Calu3 (cell line): ENCODE measurements around the gene IFNG. TPM values are rescaled to one million over a fixed set of nuclear protein-coding genes. Genes with fewer than 3 reads are reported as not detected.
"Not testable (repeated sequence)": the region's sequence is repeated elsewhere in the genome, so short reads cannot be mapped to it uniquely, and the experiment has no call there.

ENCODE experiments used
- Bru-seq: library from RNA; stranded (reverse); fragments of 400-500 nt; gene quantifications from one replicate; lab custom pipeline; 2021; lab: Mats Ljungman, UMichigan
- BruChase-seq, 2 experiments: library from RNA; stranded (reverse); fragments of 400-500 nt; gene quantifications; one replicate each; lab custom pipeline; 2021; lab: Mats Ljungman, UMichigan
- BruUV-seq: library from RNA; stranded (reverse); fragments of 400-500 nt; replicated peaks from 2 replicates; lab custom pipeline; 2021; lab: Mats Ljungman, UMichigan
- CTCF ChIA-PET: fragments of 300-600 bp; sonication (Branson Sonifier 250); formaldehyde crosslinking; loops from one replicate; lab custom pipeline; 2022; ENCODE audit warnings: antibody characterized with exemption; lab: Charles Lee
- DNase-seq: peaks from one replicate; pipeline ENCODE4 v3.0.0; 2022
- H3K27ac Mint-ChIP-seq: one replicate; pipeline ENCODE4 v1.8.0; 2022; ENCODE audit warnings: mixed read lengths; ENCODE audit not compliant: unreplicated experiment
- H3K27me3 Mint-ChIP-seq: one replicate; pipeline ENCODE4 v1.8.0; 2022; ENCODE audit warnings: mixed read lengths; ENCODE audit not compliant: unreplicated experiment
- H3K36me3 Mint-ChIP-seq: one replicate; pipeline ENCODE4 v1.8.0; 2022; ENCODE audit warnings: mild to moderate bottlenecking, moderate library complexity, mixed read lengths; ENCODE audit not compliant: insufficient read depth, unreplicated experiment
- H3K4me1 Mint-ChIP-seq: one replicate; pipeline ENCODE4 v1.8.0; 2022; ENCODE audit warnings: mild to moderate bottlenecking, low read depth, mixed read lengths; ENCODE audit not compliant: unreplicated experiment
- H3K4me3 Mint-ChIP-seq: one replicate; pipeline ENCODE4 v1.8.0; 2022; ENCODE audit warnings: mild to moderate bottlenecking, low read depth, moderate library complexity, mixed read lengths; ENCODE audit not compliant: unreplicated experiment
- H3K9me3 Mint-ChIP-seq: one replicate; pipeline ENCODE4 v1.8.0; 2022; ENCODE audit warnings: low read depth, mixed read lengths; ENCODE audit not compliant: unreplicated experiment
- intact Hi-C: fragments of 100-400 bp; cut with micrococcal nuclease; formaldehyde crosslinking; loops from one replicate; pipeline ENCODE4 v1.10.0; 2022; ENCODE audit not compliant: unreplicated experiment
- long read RNA-seq: library from polyadenylated mRNA; stranded (forward); transcript quantifications from one replicate; pipeline ENCODE4 v2.0.0, GENCODE V29; 2022
- total RNA-seq: library from RNA; stranded (reverse); gene quantifications from 2 replicates; pipeline ENCODE4 v1.2.3, GENCODE V29; 2022
- TF ChIP-seq, protein P1 (sequence below): fragments of 200-600 bp; IDR thresholded peaks from one replicate; pipeline ENCODE4 v1.8.0; 2022; ENCODE audit warnings: antibody characterized with exemption; ENCODE audit not compliant: unreplicated experiment

IFNG gene
- not detected in 2 replicates for total RNA-seq
- not detected for Bru-seq, nascent RNA
- BruChase-seq, experiment 1, labeled RNA remaining after a 6-hour chase: not detected
- BruChase-seq, experiment 2, labeled RNA remaining after a 2-hour chase: not detected
- long read RNA-seq: 0 reads

DNA sequence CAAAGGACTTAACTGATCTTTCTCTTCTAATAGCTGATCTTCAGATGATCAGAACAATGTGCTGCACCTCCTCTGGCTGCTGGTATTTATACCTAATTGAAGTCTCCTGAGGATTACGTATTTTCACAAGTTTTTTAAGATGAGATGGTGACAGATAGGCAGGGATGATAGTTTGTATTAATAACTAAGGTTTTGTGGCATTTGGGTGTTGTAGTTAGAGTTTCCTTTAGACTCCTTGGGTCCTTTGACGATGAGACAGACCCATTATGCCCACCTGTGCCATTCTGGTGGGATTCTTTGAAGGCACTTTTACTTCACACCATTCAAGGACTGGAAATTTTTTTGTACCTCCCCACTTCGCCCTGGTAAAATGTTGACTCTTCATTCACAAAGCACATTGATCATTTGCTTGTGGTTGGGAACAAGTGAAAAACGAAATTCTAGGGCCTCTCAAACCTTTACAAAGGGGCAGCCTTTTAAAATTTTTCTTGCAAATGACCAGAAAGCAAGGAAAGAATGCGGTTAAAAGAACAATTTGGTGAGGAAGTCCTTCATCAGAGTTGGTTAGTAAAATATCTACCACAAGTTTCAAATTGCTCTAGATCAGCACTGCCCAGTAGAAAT, at the start of gene IFNG:
Gene IFNG (minus strand): TSS at position 60 of the 624 bp plus-strand sequence. CDS start 125 bp downstream, outside the sequence.
- H3K9me3 Mint-ChIP-seq: no peaks in the 10 kb centered on the region
- no peak for DNase-seq
- CTCF ChIA-PET: interaction anchor here (1.5 kb wide), 1 partner anchor 8 kb away, joined by 3 read pairs; no protein-coding TSS in a partner anchor
- H3K27ac Mint-ChIP-seq: no peak within 1 kb of the TSS
- no peak within 1 kb of the TSS for H3K4me3 Mint-ChIP-seq
- no peaks in the 10 kb centered on the region for H3K36me3 Mint-ChIP-seq
- TF ChIP-seq, protein P1, sequence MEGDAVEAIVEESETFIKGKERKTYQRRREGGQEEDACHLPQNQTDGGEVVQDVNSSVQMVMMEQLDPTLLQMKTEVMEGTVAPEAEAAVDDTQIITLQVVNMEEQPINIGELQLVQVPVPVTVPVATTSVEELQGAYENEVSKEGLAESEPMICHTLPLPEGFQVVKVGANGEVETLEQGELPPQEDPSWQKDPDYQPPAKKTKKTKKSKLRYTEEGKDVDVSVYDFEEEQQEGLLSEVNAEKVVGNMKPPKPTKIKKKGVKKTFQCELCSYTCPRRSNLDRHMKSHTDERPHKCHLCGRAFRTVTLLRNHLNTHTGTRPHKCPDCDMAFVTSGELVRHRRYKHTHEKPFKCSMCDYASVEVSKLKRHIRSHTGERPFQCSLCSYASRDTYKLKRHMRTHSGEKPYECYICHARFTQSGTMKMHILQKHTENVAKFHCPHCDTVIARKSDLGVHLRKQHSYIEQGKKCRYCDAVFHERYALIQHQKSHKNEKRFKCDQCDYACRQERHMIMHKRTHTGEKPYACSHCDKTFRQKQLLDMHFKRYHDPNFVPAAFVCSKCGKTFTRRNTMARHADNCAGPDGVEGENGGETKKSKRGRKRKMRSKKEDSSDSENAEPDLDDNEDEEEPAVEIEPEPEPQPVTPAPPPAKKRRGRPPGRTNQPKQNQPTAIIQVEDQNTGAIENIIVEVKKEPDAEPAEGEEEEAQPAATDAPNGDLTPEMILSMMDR: no peak
- H3K27me3 Mint-ChIP-seq: peaks cover 44% of the 10 kb centered on the region
- BruUV-seq: no TSS peak
- H3K4me1 Mint-ChIP-seq: no peaks in the 10 kb centered on the region
- intact Hi-C loops: loop anchor here (10.0 kb wide), 1 partner anchor 95 kb away; no protein-coding TSS in a partner anchor

- BruUV-seq, DNase-seq, H3K4me3 Mint-ChIP-seq, H3K4me1 Mint-ChIP-seq, H3K9me3 Mint-ChIP-seq, H3K27ac Mint-ChIP-seq, H3K36me3 Mint-ChIP-seq, CTCF ChIA-PET, intact Hi-C loops: not testable (repeated sequence)
- H3K27me3 Mint-ChIP-seq: peaks cover 74% of the 10 kb centered on the region
These were observed 49.6 kb upstream of the IFNG start for GRCh38 chr12:68209048-68209728.

DNA sequence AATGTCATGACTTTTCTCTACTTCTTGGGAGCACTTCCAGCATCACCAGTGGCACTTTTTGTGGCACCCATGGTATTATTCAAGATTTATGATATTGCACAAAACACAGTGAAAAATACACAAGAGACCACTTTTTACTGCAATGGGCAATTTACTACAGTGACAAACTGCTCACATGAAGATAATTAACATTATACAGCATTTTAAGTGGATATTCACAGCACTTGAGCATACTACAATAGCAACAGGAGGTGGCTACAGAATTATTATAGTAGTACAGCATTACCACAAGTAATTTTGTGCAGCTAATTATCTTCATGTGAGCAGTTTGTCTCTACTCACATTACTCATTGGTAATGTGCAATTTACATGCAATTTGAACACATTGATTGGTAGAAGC, 47.7 kb upstream of the IFNG start:
- H3K27me3 Mint-ChIP-seq: peaks cover 68% of the 10 kb centered on the region
- TF ChIP-seq, protein P1: no peak
- H3K4me1 Mint-ChIP-seq: no peaks in the 10 kb centered on the region
- no peak overlapping the region for H3K27ac Mint-ChIP-seq
- no TSS peak for BruUV-seq
- H3K4me3 Mint-ChIP-seq: no peak overlapping the region
- no peak for DNase-seq
- H3K9me3 Mint-ChIP-seq: no peaks in the 10 kb centered on the region
- H3K36me3 Mint-ChIP-seq: no peaks in the 10 kb centered on the region
- CTCF ChIA-PET: no interaction called here
- intact Hi-C loops: no loop called here

DNA sequence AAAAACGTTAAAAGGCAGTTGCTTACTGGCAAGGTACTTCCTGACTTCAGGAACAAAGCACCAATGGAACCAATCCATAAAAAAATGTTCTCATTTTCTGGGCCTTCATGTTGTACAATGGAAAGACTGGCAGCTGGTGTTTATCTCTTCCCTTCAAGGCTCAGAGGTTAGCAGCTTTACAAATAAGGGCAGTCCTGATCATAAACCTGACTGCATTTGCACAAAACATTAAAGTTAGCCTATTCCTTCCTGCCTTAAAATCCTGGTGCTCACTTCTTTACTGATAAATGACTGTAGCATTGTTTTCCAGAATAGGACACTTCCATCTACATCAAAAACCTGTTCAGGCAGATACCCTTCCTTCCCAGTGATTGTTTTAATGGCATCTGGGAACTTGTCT, 46.9 kb upstream of the IFNG start:
- DNase-seq: no peak
- intact Hi-C loops: no loop called here
- H3K27me3 Mint-ChIP-seq: peaks cover 64% of the 10 kb centered on the region
- CTCF ChIA-PET: no interaction called here
- H3K4me3 Mint-ChIP-seq: no peak overlapping the region
- H3K9me3 Mint-ChIP-seq: no peaks in the 10 kb centered on the region
- no peaks in the 10 kb centered on the region for H3K36me3 Mint-ChIP-seq
- H3K27ac Mint-ChIP-seq: no peak overlapping the region
- no TSS peak for BruUV-seq
- H3K4me1 Mint-ChIP-seq: no peaks in the 10 kb centered on the region
- TF ChIP-seq, protein P1: no peak
